RPMI8226 (cell line): ENCODE results near the gene NDNF.
A peak's percentile ranks its signal among the peaks of the same experiment; 100 is the strongest.

ENCODE experiments used
- DNase-seq: peaks from one replicate; pipeline ENCODE4 v3.0.0-alpha.2; 2015

Gene NDNF

DNA sequence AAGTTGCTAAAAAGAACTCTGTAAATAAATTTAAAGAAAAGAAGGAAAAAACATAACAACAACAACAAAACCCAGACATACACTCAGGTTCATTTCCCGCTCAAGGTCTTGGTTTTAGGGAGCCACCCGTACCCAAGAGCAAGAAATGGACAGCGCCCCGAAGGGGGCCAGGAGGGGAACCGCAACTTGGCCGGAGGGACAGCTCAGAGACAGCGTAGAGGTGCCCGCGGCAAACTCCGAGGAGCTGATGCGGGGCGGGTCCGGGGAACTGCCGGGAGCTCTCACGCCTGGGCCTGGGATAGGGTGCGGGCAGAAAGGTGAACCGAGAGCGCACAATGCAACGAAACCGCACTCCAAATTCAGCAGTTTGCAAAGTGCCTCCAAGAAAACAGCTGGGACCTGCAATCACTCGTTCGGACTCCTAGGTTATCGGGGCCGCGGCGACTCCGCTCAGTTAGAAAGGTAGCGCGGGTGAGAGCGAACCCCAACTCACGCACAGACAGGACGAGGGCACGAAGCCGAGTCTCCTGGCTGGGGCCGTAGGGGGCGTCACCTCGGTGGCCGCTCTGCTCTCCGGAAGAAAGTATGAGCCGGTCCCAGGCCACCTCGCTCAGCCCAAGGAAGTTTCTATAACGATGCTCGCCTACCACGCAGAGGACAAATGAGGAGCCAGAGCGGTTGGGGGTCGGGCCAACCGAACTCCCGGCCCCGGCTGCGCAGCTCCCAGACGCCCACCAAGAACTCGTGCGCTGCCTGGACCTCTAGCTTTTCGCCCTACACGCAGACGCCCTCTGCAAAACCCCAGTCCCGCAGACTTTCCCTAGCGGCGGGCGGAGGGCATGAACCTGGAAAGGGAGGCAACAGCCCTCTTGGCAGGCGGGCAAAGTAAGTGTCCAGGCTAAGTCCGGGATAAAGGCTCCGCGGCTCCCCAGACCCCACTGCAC lies 1.4 kb downstream of the NDNF start:
- DNase-seq, result peak; percentile 49

- no peak for DNase-seq
These were observed 2.1 kb downstream of the NDNF start for GRCh38 chr4:121070274-121070673.

DNA sequence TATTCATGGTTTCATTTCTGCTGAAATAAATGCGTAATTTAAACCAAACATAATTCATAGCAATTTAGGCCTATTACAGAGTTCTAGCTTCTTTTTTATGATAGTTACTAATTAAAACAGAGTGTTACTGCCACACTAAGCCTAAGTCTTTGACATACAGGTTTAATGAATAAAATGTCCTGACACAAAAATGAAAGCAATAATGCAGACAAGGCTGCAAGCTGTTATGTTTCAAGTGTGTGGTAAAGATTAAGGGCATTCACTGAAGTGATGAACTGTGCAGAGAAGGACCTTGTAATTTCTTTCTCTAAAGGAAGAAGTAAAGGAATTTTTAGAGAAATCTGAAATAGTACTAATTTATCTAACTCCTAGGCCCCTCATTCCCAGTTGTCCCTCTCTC lies 2.9 kb downstream of the NDNF start:
- no peak for DNase-seq

GRCh38 chr4:121064482-121064881 lies 7.9 kb downstream of the NDNF start:
- DNase-seq, result no peak

GRCh38 chr4:121062521-121062920 lies 9.8 kb downstream of the NDNF start:
- no peak for DNase-seq

- DNase-seq, result no peak
These were observed 10.5 kb downstream of the NDNF start for GRCh38 chr4:121061861-121062260.

DNA sequence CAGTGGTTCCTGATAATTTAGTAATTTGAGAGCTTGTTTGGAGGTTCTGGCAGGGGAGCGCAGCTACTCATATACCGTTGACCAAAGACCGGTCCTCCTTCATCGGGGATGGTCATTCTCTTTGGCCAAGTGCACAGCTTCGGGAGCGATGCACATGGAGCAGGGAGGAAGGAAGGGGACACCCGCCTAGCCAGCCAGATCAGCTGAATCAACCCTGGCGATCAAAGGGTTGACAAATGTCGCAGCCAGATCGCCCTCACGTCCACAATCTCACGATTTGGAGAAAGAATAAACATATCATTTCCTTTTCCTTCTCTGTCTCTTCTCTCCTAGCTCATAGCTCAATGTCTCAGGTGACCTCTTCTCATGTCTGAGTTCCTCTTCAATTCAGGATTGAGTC lies 11.1 kb downstream of the NDNF start:
- DNase-seq, result no peak

DNA sequence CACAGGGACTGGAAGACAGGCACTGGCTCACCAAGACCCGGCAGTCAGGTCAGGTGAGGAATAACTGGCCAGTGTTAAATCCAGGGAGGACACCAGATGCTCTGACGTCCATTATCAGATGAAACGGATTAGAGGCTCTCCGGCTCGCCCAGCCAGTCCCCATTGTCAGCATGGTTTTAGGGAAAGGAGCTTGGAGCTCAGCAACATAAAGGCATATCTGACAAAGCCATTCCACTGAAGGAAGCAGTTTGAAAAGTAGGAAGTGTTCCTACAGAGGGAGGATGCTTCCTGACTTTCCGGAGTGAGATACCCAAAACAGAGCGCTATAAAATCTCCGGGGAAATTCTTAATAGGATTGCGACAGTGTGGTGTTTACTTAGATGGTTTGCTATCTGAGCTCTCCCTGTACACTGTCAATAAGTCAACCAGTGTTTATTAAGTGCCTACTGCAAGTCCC lies 14.8 kb downstream of the NDNF start:
- DNase-seq, result no peak

DNA sequence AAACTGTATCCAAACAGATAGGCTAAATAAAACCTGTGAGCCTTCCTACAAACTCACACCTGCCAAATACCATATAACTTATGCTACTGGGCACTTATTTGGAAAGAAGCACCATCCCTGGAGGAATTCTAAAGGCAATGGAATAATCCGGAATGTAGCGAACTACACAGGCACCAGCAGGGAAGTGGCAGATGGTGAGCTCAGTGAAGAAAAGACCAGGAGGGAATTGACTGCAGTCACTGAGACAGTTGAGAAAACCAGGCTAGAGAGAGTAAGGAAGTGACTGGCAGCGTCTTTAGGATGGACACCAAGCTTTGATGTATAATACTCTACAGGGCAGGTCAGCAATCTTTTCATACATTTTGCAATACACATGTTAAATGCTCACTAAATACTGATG lies 16.3 kb downstream of the NDNF start:
- no peak for DNase-seq

GRCh38 chr4:121054373-121054772 lies 18.0 kb downstream of the NDNF start:
- no peak for DNase-seq

DNA sequence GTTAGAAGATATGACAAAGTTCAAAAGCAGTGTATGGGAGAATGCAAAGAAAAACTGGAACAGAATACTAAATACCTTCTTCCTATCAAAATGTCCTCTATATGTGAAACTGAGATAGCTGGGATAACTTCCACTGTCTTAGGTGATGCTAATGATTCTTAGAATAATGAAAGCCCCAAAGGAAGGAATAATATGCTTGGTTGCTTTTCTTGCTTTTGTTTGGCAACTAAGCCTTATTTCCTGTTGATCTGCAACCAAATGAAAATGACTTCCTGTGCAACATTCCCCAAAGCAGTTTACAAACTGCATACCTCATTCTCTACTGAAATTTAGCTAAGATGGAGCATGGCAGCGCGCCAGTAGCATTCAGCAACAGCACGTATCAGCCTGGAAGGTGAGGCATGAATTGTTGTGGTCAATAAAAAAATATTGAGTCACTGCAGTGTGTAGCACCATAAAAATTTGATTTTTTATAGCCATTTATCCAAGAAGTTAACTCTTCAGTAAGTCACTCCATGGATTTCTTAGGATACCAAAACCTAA lies 18.7 kb downstream of the NDNF start:
- DNase-seq, result peak; percentile 9

- no peak for DNase-seq
These were observed 22.0 kb downstream of the NDNF start for GRCh38 chr4:121050300-121050699.

GRCh38 chr4:121049072-121049599 lies 23.2 kb downstream of the NDNF start:
- DNase-seq, result no peak

DNA sequence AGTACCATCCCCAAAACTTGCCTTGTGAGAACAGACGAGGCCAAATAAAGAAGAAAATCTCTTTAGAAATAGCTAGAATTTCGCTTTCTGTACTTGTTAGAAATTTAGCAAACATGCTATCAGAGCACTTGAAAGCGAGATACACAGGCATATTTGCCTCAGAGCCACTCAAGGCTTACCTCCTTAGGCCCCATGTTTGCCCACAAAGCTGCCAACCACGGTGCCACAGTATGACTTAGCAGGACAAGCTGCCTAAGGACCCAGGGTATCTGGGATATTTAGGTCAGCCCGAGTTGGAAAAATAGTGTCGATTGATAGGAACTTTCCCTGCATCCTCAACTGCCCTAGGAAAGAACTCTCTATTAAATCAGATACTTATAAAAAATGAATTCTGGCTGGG lies 24.2 kb downstream of the NDNF start:
- DNase-seq, result no peak

DNA sequence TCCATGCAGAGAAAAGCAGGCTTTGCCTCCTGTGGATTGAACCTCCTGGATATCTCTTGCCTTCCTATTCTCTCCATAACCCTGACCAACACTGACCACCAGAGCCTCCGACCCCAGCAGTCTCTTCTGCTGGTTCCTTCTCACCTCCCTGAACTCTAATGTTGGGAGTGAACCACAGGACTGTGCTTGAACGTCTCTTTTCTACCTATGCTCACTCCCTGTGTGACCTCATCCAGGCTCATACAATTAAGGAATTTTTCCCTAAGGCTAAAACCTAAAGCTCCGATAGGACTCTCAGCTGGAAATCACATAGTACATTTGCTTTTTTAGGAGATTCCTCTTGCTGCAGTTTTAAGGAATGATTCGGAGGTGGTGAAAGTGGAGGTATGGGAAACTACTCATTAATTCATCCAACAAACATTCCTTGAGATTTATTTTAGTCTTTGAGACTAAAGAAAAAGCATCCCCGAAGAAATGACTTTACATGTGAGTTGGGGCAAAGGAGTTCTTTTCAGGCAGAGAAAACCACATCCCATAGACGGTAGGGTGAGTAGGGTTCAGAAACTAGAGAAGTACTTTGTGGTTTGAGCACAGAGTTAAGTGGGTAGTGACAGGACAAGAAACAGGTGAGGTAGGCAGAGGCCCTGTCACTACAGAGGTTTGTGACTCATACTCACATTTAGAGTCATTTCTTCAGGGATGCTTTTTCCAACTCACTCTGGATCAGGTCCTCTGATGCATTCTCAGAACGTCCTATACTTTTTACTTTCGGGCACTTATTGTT lies 30.8 kb downstream of the NDNF start:
- peak; percentile 21 for DNase-seq

GRCh38 chr4:121034017-121034416 lies 38.3 kb downstream of the NDNF start:
- peak; percentile 36 for DNase-seq

DNA sequence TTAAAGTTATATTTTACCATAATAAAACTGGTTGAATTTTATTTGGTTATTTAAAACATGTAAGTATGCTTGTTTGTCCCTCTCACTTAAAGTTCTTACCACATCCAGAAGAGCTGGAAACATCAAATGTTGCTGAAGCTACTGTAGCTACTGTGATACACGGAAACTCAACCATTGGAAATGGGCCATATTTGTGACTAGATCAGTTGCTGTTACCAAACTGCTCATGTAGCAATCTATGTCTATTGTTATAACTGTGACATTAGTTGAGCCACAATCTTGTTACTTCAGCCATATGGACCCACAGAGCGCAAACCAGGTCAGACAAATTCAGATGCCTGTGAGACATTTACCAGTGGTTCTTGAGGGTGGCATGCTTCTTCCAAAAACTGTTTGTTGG lies 41.6 kb downstream of the NDNF start:
- DNase-seq, result no peak

DNA sequence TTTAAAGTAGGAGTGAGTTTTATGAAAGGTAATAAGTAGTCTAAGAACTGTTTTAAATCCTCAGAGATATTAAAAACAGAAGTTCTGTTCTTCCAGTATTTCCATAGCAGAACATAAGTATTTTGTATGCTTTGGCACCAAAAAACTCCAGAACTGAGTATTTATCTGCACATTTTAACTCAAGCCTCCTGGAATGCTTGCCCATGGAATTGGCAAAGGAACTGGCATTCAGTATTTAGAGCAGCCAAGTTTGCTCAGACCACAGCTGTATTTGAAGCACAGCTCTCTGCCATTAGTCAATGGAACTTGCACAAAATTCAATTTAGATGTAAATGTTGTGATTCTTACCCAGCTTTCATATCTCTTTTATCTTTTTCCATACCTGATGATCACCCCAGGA lies 42.2 kb downstream of the NDNF start:
- no peak for DNase-seq

- DNase-seq, result no peak
These were observed 46.3 kb downstream of the NDNF start for GRCh38 chr4:121026034-121026433.

DNA sequence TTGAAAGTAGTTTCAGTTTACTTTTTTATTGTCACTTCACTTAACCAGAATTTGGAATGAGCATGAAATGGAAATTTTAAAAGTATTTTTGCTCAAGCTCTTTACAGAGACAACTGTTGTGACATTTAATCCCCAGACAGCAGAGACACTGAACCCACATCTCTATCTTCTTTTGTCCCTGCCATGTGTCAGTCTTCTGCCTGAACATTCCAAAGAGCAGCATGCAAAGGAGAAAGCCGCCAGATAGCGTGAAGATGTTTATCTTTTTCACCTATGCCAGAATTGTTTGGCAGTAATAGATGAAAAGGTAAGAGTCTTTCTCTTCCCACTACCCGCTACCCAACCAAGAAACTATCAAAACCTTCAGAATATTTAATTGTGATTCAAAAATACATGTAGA lies 46.8 kb downstream of the NDNF start:
- no peak for DNase-seq

DNA sequence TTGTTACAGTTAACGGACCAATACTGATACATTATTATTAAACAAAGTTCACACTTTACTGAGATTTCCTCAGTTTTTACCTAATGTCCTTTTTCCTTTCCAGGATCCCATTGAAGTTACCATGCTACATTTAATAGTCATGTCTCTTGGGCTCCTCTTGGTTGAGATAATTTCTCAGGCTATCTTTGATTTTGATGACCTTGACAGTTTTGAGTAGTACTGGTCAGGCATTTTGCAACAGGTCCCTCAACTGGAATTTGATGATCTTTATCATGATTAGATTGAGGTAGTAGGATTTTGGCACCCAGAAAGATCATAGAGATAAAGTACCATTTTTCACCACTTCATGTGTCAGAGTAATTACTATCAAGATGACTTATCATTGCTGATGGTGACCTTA lies 53.8 kb downstream of the NDNF start:
- no peak for DNase-seq

GRCh38 chr4:121016611-121017010 lies 55.7 kb downstream of the NDNF start:
- DNase-seq, result no peak

DNA sequence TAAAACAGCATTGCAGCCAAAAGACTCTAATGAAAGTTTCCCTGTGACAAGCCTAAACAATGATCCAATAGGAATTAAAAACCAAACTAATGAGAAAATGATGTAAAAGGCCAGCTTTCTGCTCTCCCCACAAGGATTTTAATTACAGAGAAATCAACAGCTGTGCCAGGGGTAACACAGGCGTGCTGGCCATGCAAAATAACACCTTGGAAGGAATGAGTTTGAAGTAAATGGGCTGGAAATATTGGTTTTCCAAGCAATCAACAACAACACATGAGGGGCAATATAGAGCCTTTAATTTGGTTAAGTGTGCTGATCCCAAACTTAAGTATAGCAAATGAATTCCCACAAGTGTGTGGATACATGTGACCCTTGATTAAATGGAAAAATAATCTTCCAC lies 56.9 kb downstream of the NDNF start:
- no peak for DNase-seq

DNA sequence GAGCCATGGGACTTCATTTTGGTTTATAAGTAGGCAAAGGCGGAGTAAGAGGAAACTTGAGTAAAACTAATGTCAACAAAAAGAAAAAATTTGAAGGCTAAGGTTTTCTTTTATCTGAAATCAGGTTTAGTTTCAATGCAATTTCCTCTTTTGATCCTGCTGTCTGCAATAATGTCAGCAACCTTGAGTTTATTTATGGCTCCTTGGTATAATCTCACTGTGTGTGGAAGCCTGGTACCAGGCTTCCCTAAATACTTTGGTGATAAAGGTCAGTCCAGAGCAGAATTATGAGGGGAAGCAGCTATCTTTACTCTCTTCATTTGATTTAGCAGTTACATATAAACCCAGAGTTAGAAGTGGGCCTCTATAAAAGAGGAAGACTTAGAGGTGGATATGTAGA lies 57.8 kb downstream of the NDNF start:
- DNase-seq, result no peak
